GM23338 (cell line): ENCODE results near the gene RGS7.

ENCODE experiments used
- EZH2 ChIP-seq: fragments of 200-600 bp; sonication (generic); IDR thresholded peaks from one replicate; pipeline ENCODE4 v1.8.0; 2017; ENCODE audit warnings: antibody characterized with exemption, mild to moderate bottlenecking, low read depth; ENCODE audit not compliant: unreplicated experiment
- EZH2phosphoT487 ChIP-seq: fragments of 200-600 bp; sonication (generic); IDR thresholded peaks from one replicate; pipeline ENCODE4 v1.8.1; 2018; ENCODE audit warnings: antibody characterized with exemption; ENCODE audit not compliant: unreplicated experiment
- JUNB ChIP-seq: IDR thresholded peaks from one replicate; pipeline ENCODE4 v1.6.1; 2016; ENCODE audit warnings: antibody characterized with exemption; ENCODE audit not compliant: unreplicated experiment
- POLR2AphosphoS5 ChIP-seq: IDR thresholded peaks from 2 replicates; pipeline ENCODE4 v1.6.1; 2016; ENCODE audit warnings: antibody characterized with exemption, low read depth
- ZNF114 ChIP-seq: fragments of 250-450 bp; sonication (Bioruptor Pico); IDR thresholded peaks from 2 replicates; pipeline ENCODE4 v1.5.0; 2020; ENCODE audit warnings: mild to moderate bottlenecking, moderate library complexity
- TF ChIP-seq, protein P1 (sequence below), 2 experiments: fragments of 200-600 bp in 1 of 2; sonication (generic) in 1 of 2; conservative IDR thresholded peaks; 2 replicates each; pipeline versions ENCODE4 v1.5.1 to v1.6.1; 2016 to 2017; ENCODE audit warnings: antibody characterized with exemption in 2 of 2, low read depth in 2 of 2, mild to moderate bottlenecking in 2 of 2, moderate library complexity in 1 of 2
- TF ChIP-seq, protein P2 (sequence below): IDR thresholded peaks from one replicate; pipeline ENCODE4 v1.6.1; 2018; ENCODE audit warnings: antibody characterized with exemption; ENCODE audit not compliant: unreplicated experiment

DNA sequence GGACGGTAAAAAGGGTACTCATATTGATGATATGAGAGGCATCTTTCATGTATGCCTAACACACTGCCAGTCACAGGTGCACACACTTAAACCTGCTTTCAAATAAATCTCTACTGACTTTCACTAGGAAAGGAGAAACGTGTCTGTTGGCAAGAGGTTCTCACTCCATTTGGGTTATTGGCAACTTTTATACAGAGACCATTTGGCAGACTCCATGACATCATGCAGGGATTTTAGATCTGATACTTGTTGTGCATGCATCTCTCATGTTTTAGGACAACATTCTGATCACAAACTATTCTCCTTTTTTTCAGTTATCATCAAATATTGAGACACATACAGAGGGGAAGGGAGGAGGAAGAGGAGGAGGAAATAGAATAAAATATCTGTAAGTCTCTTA is 31.5 kb downstream of the RGS7 start:
- TF ChIP-seq, protein P1, sequence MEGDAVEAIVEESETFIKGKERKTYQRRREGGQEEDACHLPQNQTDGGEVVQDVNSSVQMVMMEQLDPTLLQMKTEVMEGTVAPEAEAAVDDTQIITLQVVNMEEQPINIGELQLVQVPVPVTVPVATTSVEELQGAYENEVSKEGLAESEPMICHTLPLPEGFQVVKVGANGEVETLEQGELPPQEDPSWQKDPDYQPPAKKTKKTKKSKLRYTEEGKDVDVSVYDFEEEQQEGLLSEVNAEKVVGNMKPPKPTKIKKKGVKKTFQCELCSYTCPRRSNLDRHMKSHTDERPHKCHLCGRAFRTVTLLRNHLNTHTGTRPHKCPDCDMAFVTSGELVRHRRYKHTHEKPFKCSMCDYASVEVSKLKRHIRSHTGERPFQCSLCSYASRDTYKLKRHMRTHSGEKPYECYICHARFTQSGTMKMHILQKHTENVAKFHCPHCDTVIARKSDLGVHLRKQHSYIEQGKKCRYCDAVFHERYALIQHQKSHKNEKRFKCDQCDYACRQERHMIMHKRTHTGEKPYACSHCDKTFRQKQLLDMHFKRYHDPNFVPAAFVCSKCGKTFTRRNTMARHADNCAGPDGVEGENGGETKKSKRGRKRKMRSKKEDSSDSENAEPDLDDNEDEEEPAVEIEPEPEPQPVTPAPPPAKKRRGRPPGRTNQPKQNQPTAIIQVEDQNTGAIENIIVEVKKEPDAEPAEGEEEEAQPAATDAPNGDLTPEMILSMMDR (conservative IDR thresholded peaks at IDR 0.05; ENCODE audit: low read depth in 2 of 2), result no peak
- no peak for TF ChIP-seq ZNF114 (CRISPR knock-in tag)
- no peak for TF ChIP-seq POLR2AphosphoS5
- TF ChIP-seq EZH2, result no peak
- no peak for TF ChIP-seq EZH2phosphoT487
- TF ChIP-seq, protein P2, sequence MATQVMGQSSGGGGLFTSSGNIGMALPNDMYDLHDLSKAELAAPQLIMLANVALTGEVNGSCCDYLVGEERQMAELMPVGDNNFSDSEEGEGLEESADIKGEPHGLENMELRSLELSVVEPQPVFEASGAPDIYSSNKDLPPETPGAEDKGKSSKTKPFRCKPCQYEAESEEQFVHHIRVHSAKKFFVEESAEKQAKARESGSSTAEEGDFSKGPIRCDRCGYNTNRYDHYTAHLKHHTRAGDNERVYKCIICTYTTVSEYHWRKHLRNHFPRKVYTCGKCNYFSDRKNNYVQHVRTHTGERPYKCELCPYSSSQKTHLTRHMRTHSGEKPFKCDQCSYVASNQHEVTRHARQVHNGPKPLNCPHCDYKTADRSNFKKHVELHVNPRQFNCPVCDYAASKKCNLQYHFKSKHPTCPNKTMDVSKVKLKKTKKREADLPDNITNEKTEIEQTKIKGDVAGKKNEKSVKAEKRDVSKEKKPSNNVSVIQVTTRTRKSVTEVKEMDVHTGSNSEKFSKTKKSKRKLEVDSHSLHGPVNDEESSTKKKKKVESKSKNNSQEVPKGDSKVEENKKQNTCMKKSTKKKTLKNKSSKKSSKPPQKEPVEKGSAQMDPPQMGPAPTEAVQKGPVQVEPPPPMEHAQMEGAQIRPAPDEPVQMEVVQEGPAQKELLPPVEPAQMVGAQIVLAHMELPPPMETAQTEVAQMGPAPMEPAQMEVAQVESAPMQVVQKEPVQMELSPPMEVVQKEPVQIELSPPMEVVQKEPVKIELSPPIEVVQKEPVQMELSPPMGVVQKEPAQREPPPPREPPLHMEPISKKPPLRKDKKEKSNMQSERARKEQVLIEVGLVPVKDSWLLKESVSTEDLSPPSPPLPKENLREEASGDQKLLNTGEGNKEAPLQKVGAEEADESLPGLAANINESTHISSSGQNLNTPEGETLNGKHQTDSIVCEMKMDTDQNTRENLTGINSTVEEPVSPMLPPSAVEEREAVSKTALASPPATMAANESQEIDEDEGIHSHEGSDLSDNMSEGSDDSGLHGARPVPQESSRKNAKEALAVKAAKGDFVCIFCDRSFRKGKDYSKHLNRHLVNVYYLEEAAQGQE, result no peak
- no peak for TF ChIP-seq JUNB
